ENCODE results near the gene STAB2. TPM values are rescaled to one million over a fixed set of nuclear protein-coding genes. Genes with fewer than 3 reads are reported as not detected.

The STAB2 gene
- total and polyA plus RNA-seq, 7 donors = under 0.01 to 0.66 (median 0.48) TPM; not detected in 1

DNA sequence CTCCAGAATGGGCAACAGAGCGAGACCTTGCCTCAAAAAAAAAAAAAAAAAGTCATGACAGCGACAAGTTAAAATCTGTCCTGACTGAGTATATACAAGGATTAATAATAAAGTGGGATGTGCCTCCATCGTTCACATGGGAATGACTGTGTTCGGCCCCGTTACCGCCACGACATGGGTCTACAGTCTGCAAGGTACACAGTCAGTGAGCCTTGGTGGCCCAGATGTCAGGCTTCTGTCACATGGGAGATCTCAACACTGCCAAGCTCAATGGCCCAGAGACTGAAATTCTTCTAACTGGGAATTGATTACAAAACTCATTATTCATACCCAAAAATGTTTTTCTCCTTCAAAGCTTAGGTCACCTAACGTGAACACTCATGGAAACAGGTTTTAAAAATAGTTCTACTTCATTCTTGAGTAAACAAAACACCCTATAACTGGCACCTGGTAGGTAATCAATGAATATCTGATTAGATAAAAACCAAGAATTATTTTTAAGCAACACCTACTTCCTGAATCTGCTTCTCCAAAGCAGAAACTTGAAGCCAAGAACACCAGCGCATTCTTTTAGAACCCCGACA, 188.0 kb downstream of the STAB2 start:
- DNase-seq = peak; percentile 68
- Histone ChIP-seq H3K4me3 (no peak overlapping the region), H3K27ac (peak overlapping the region in 3 of 4 donors; percentile 29 to 56 (median 52)), H3K4me1 (peaks cover 0 to 65% (median 44%) of the 10 kb centered on the region in 4 donors), H3K36me3 (peaks cover 53 to 100% (median 68%) of the 10 kb centered on the region in 4 donors), H3K9me3 (no peaks in the 10 kb centered on the region), H3K27me3 (no peaks in the 10 kb centered on the region)
- TF ChIP-seq POLR2AphosphoS5 (IDR thresholded peaks at IDR 0.05) (peak in 2 of 4 donors; percentile 12 to 50), CTCF (IDR thresholded peaks at IDR 0.05) (no peak)
- intact Hi-C loops (cut with DNase I) = loop anchor here (5.0 to 10.0 kb wide), 2 partner anchors 102 to 340 kb away; no protein-coding TSS in a partner anchor
- WGBS, 2 donors = 86 to 93% methylated on average over 10 of the region's 10 CpGs

- TF ChIP-seq EP300 (IDR thresholded peaks at IDR 0.05) = no peak
- TF ChIP-seq POLR2AphosphoS5 (IDR thresholded peaks at IDR 0.05) = peak in 2 of 4 donors; percentile 9 to 10
- no peak for TF ChIP-seq CTCF (IDR thresholded peaks at IDR 0.05)
- TF ChIP-seq POLR2A (IDR thresholded peaks at IDR 0.05) = no peak
- peaks cover 0 to 70% (median 51%) of the 10 kb centered on the region in 4 donors for H3K4me1 ChIP-seq
- intact Hi-C loops (cut with DNase I) = loop anchor here (10.0 kb wide), 1 partner anchor 336 kb away; no protein-coding TSS in a partner anchor
- no peaks in the 10 kb centered on the region for H3K27me3 ChIP-seq
- peak overlapping the region in 3 of 4 donors; percentile 2 to 56 (median 20) for H3K27ac ChIP-seq
- DNase-seq = no peak
- H3K9me3 ChIP-seq = no peaks in the 10 kb centered on the region
- 74% methylated on average over 6 of the region's 6 CpGs for WGBS, 2 donors
- H3K36me3 ChIP-seq = peaks cover 70 to 100% (median 81%) of the 10 kb centered on the region in 4 donors
- no peak overlapping the region for H3K4me3 ChIP-seq
These were observed 191.7 kb downstream of the STAB2 start for GRCh38 chr12:103778781-103779180.

GRCh38 chr12:103779410-103780092, 192.5 kb downstream of the STAB2 start:
- 86 to 88% methylated on average over 7 of the region's 7 CpGs for WGBS, 2 donors
- Histone ChIP-seq H3K4me3 (no peak overlapping the region), H3K27me3 (no peaks in the 10 kb centered on the region), H3K9me3 (no peaks in the 10 kb centered on the region), H3K4me1 (peaks cover 0 to 68% (median 48%) of the 10 kb centered on the region in 4 donors), H3K27ac (peak overlapping the region in 3 of 4 donors; percentile 2 to 56 (median 43)), H3K36me3 (peaks cover 77 to 100% (median 87%) of the 10 kb centered on the region in 4 donors)
- intact Hi-C loops (cut with DNase I) = loop anchor here (10.0 kb wide), 1 partner anchor 335 kb away; no protein-coding TSS in a partner anchor
- no peak for TF ChIP-seq EP300 (IDR thresholded peaks at IDR 0.05)
- TF ChIP-seq POLR2AphosphoS5 (IDR thresholded peaks at IDR 0.05) = peak in 2 of 4 donors; percentile 46 to 47
- DNase-seq = peak; percentile 58

DNA sequence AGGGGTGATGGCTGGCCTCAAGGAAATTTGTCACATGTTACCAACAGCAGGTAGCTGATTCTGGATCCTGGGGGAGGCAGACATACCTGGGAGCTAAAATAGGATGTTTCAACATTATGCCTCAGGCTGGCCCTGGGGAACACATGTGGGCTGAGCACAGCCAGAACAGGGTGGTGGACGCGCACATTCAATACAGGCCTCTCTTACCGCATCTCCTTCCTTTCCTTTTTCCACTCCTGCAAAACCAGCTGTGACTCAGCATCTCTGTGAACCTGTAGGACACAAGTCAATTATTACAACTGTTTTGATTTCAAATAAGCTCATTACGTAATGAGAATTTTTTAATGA, 193.0 kb downstream of the STAB2 start:
- H3K36me3 ChIP-seq = peaks cover 82 to 100% (median 89%) of the 10 kb centered on the region in 4 donors
- intact Hi-C loops (cut with DNase I) = no loop called here
- no peaks in the 10 kb centered on the region for H3K27me3 ChIP-seq
- DNase-seq = no peak
- no peak for TF ChIP-seq CTCF (IDR thresholded peaks at IDR 0.05)
- TF ChIP-seq EP300 (IDR thresholded peaks at IDR 0.05) = no peak
- no peak for TF ChIP-seq POLR2AphosphoS5 (IDR thresholded peaks at IDR 0.05)
- TF ChIP-seq POLR2A (IDR thresholded peaks at IDR 0.05) = no peak
- H3K4me1 ChIP-seq = peaks cover 0 to 67% (median 49%) of the 10 kb centered on the region in 4 donors
- H3K4me3 ChIP-seq = no peak overlapping the region
- H3K27ac ChIP-seq = peak overlapping the region in 3 of 4 donors; percentile 2 to 56 (median 43)
- WGBS, 2 donors = 93 to 97% methylated on average over 4 of the region's 4 CpGs
- no peaks in the 10 kb centered on the region for H3K9me3 ChIP-seq

DNA sequence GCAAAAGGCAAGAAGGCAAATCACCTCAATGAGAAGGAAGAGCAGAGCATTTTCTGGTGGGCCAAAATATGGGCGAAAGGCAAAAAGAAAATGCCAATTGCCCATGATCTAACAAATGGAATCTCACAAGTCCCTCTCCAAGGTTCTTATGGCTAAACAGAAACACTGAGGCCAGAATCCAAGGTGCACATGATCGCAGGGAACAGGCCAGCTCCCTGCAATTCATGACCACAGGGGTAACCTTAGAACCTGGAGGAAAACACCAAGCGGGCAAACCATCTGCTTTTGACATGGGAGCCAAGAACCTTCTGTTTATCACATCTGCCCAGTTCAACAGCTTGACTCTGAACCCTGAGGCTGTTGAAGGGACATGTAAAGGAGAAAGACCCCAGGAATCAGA, 193.9 kb downstream of the STAB2 start:
- no peaks in the 10 kb centered on the region for H3K27me3 ChIP-seq
- no peak overlapping the region for H3K4me3 ChIP-seq
- peaks cover 76 to 100% (median 91%) of the 10 kb centered on the region in 4 donors for H3K36me3 ChIP-seq
- H3K4me1 ChIP-seq = peaks cover 0 to 67% (median 49%) of the 10 kb centered on the region in 4 donors
- no peak for DNase-seq
- no peaks in the 10 kb centered on the region for H3K9me3 ChIP-seq
- peak overlapping the region in 3 of 4 donors; percentile 28 to 49 (median 43) for H3K27ac ChIP-seq
- 97 to 99% methylated on average over 3 of the region's 3 CpGs for WGBS, 2 donors
- intact Hi-C loops (cut with DNase I) = no loop called here
- TF ChIP-seq POLR2AphosphoS5 (IDR thresholded peaks at IDR 0.05) = peak in 2 of 4 donors; percentile 14 to 30
- no peak for TF ChIP-seq EP300 (IDR thresholded peaks at IDR 0.05)
- no peak for TF ChIP-seq POLR2A (IDR thresholded peaks at IDR 0.05)

All from sigmoid colon (tissue), 7 donors.